ENCODE results near the gene CRYBG3.
"Not testable (repeated sequence)": the region's sequence is repeated elsewhere in the genome, so short reads cannot be mapped to it uniquely, and the experiment has no call there.

Gene CRYBG3

GRCh38 chr3:97901313-97902248, 79.8 kb downstream of the CRYBG3 start:
- no peak for DNase-seq

- not testable (repeated sequence) for DNase-seq
These were observed 88.0 kb downstream of the CRYBG3 start for GRCh38 chr3:97909830-97910229.

GRCh38 chr3:97910236-97910831, 88.5 kb downstream of the CRYBG3 start:
- DNase-seq: peak; percentile 70

DNA sequence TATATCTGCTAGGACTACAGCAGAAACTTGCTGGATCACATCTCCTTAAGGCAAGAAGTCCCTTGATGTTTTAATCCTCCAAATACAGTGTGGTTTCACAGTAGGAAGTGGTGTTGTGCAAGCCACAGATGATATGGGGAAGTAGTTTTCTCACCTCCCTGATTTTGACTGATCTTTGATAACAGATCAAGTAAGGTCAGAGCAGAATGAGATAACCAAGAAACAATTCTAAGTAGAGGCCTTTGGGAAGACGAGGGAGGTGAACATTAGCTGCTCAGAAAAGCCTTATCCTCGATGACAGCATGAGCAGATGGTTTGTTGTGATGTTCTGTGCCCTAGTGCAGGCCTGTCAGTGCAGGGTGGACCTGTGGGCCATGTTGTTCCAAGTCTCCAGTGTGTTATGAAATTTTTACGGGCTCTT, 89.1 kb downstream of the CRYBG3 start:
- DNase-seq: no peak

GRCh38 chr3:97911459-97911858, 89.6 kb downstream of the CRYBG3 start:
- no peak for DNase-seq

- no peak for DNase-seq
These were observed 92.6 kb downstream of the CRYBG3 start for GRCh38 chr3:97914388-97914787.

GRCh38 chr3:97916576-97916975, 94.8 kb downstream of the CRYBG3 start:
- no peak for DNase-seq

DNA sequence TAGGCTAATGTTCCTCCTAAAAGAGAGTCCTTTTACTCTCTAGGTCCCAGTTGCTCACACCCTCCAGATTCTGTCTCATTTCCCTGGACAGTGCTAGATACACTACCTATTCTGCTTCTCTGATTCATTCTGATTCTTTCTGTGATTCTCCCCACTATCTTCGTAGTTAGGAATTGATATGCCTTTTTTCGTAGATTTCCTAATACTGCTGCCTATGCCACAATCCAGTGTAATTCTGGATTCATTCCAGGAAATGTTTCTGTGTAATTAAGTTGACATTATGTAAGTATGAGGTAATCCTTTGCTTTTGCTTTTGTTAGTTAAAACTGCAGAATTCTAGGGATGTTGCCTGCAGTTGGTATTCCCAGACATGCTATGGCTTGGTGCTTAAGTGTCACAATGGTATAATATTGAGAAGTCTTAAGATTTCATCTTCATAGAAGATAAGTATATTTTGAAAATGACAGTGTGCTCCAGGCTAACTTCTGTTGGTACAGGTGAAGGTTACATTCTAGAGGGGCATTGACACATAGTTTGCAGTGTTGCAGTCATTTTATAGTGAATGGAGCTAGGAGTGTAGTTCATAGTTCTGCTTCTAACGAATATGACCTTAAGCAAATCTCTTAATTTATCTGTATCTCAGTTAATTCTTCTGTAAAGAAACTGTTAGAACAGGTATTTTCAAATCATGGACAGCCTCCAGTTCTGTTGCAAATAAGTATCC, 96.2 kb downstream of the CRYBG3 start:
- no peak for DNase-seq

DNA sequence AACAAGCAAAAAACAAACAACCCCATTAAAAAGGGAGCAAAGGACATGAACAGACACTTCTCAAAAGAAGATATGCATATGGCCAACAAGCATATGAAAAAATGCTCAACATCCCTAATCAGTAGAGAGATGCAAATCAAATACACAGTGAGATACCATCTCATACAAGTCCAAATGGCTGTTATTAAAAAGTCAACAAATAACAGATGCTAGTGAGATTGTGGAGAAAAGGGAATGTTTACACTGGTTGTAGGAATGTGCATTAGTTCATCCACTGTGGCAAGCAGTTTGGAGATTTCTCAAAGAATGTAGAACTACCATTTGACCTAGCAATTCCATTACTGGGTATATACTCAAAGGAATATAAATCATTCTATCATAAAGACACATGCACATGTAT, 105.9 kb downstream of the CRYBG3 start:
- DNase-seq: no peak

GRCh38 chr3:97928986-97929385, 107.2 kb downstream of the CRYBG3 start:
- no peak for DNase-seq

DNA sequence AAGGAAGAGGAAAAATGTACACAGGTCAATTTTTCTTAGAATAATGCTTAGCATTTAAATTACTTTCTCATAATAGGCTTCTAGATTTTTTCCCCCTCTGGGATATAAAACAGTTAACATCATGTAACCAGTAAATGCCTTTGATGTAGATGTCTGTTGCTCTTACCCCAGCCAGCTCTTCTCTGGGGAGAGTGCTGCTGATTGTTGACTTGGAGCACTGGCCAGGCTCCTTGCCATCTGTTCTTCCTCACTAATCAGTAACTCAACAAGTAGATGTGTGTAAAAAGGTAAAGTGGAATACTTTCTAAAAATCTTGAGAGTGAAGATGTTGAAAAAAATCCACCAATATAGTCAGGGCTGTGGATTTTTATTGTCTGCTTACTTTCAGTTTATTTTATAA, 108.2 kb downstream of the CRYBG3 start:
- DNase-seq: no peak

DNA sequence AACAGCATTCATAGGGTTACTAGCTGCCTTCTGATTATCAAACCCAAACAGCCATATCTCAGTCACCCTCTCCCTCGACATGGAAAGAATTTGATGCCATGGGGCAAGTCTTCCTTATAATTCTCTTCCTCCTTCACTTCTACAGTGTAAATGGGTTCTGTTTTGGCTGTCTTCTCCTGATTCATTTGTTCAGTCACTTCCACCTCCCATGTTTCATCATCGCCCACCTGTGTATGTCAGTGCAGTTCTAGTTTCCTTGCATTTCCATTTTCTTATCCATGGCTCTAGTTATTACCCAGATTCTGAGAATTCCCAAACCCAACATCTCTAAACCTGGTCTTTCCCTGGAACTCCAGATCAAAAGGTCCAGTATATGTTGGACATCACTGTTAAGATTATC, 109.4 kb downstream of the CRYBG3 start:
- no peak for DNase-seq

- DNase-seq: no peak
These were observed 110.6 kb downstream of the CRYBG3 start for GRCh38 chr3:97932387-97932801.

DNA sequence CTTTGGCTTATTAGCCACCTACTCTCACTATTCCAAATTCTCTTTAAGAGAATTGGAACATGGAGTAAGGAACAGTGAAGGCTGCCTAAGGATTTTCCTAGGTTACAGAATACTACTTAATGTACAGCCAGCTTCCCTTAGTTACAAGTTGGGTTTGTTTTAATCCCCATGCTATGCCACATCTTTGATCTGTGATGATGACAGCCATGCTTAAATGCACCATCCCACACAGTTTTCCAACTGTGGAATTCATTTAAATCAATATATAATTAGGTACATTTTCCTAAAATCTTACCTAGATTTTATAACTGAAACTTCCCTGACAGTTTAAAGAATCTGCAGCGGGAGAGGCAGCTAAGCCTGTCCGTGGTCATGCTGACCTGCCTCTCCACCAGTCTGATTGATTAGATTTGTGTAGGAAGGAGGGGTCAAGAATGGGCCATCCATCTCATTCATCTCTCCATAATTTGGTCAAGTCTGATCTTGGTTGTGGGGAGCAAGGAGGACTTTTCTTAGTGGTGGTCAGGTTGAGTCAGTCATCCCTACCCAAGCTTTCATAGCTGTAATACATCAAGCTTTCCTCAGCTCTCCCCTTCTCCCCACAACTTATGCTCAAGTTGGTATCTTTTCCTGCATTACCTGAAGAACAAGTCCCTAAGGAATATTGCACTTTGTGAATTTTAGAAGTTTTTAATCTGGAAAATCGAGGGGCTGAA, 113.3 kb downstream of the CRYBG3 start:
- DNase-seq: no peak

- no peak for DNase-seq
These were observed 114.0 kb downstream of the CRYBG3 start for GRCh38 chr3:97935842-97936241.

GRCh38 chr3:97937205-97937604, 115.4 kb downstream of the CRYBG3 start:
- no peak for DNase-seq

DNA sequence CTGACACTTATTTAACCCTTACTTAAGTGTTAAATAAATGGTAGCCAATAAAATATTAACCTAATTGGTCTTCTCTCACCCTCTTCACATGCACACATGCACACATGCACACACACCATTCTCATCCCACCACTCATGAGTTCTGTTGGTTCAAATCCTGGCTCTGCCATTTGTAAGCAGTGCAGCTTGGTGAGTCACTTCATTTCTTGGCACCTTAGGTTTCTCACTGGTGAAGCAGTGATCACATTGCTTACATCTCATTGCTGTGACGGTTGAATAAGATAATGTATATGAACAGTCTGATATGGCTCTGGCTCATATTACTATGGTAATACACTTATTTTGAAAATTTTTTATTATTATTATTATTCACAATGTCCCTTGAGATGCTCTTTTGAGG, 116.6 kb downstream of the CRYBG3 start:
- DNase-seq: no peak

GRCh38 chr3:97939401-97939800, 117.6 kb downstream of the CRYBG3 start:
- DNase-seq: no peak

- no peak for DNase-seq
These were observed 118.2 kb downstream of the CRYBG3 start for GRCh38 chr3:97940034-97940433.

DNA sequence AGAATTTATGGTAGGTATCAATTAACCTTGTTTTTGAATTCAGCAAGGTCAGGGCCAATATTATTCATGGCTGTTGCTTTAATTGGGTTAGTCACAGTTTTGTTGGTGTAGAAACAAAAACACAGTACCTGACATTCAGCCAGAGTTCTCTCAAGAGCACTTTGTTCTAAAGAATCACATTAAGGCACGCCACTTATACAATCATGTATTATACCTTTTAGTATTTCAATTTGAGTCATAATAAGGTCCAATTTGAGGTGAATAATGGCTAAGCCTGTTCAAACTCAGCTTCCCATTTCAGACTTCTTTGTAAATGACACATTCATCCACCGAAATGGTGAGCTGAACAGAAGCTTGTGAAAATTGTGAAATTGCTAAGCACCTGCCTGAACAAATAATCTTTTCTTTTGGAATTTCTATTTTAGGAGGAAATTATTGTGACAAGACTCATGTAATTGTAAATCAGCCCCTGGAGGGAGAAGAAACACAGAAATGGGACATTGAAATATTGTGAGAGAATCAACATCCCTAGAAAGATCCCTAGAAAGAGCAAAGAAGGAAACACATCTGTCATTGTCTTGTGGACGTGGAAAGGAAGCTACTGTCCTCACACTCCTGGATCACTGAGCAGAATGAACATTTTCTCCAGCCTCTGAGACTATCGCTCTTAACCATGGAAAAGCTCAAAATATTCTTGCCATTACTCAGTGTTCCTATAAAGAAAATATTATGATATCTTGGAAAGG, 121.2 kb downstream of the CRYBG3 start:
- no peak for DNase-seq

DNA sequence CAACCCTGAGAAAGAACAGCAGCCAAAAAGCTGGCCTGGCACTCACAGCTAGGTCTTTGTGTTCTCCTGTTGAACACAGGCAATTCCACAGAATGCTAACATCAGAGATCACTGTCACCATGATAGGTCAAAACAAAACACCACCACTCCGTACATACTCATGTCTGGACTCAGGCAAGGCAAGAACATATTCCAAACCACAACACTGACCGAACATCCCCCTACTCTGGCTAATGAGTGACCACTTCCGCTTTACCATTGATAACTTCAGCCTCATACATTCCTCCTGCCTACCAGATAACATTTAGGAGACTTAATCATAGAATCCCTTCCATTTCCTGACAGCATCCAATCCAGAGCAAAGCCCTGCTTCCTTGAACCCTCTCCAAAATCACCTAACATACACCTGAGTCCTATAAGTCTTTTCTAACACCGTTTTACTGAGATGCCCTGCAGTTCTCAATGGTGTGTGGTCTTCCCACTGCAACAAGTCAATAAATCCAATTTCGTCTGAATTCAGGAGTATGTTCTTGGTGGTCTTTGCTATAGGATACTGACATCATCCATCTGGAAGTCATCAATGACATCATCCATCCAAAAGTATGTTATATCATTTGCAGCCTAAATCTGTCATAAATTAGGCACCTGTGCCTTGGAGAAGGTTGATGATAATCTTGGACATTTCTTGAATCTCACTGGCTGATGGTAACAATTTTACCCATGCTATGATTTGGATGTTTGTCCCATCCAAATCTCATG, 126.7 kb downstream of the CRYBG3 start:
- DNase-seq: no peak

DNA sequence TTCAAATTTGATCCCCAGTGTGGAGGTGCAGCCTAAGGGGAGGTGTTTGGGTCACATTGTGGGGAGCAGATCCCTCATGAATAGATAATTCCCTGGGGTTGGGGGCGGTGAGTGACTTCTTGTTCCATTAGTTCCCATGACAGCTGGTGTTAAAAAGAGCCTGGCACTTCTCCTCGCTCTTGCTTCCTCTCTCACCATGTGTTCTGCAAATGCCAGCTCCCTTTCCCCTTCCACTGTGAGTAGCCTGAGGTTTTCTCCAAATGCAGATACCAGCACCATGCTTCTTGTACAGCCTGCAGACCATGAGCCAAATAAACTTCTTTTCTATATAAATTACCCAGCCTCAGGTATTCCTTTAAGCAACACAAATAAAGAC, 127.3 kb downstream of the CRYBG3 start:
- no peak for DNase-seq

Measured in activated effector memory CD4-positive, alpha-beta T cell treated with anti-CD3 and anti-CD28 coated beads, Interleukin-2, amount 50 U/mL, for 16 hours (primary cell).